22Rv1 (cell line): Measurements from ENCODE around the gene GGT1.
A peak's percentile ranks its signal among the peaks of the same experiment; 100 is the strongest.
"Not testable (repeated sequence)": the region's sequence is repeated elsewhere in the genome, so short reads cannot be mapped to it uniquely, and the experiment has no call there.

Source experiments
- H3K27ac ChIP-seq: fragments of 450-650 bp; 2 replicates; pipeline ENCODE4 v1.5.1; 2017
- ZFX ChIP-seq: fragments of 450-650 bp; IDR thresholded peaks from 2 replicates; pipeline ENCODE4 v1.6.1; 2017; ENCODE audit warnings: antibody characterized with exemption, borderline replicate concordance
- TF ChIP-seq, protein P1 (sequence below): fragments of 450-650 bp; IDR thresholded peaks from 2 replicates; pipeline ENCODE4 v1.5.1; 2017; ENCODE audit warnings: mild to moderate bottlenecking

Gene GGT1

DNA sequence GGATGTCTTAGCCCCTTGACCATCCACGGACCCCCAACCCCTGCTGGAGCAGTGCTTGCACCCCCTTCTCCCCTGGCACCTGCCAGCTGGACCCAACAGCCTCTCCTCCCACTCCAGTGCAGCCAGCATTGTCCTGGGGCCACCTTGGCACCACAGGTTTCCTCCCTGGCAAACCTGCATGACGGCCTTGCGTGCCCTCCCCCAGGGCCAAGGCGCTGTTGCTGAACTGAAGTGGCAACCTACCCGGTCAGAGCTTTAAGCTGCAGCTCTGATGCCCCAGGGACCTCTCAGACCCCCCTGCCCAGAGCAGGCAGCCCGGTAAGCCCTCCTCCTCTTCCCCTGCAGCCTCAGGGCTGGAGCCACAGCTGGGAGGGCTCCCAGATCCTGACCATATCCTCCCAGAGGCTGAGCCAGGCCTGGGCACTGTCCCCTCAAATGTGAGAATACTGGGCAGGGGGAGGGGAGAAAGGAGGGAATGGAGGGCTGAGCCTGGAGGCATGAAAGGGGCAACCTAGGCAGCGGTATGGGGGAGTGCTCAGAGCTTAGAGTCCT lies 8.3 kb upstream of the GGT1 start:
- H3K27ac ChIP-seq, result peak overlapping the region; percentile 76
- TF ChIP-seq ZFX, result no peak
- TF ChIP-seq, protein P1, sequence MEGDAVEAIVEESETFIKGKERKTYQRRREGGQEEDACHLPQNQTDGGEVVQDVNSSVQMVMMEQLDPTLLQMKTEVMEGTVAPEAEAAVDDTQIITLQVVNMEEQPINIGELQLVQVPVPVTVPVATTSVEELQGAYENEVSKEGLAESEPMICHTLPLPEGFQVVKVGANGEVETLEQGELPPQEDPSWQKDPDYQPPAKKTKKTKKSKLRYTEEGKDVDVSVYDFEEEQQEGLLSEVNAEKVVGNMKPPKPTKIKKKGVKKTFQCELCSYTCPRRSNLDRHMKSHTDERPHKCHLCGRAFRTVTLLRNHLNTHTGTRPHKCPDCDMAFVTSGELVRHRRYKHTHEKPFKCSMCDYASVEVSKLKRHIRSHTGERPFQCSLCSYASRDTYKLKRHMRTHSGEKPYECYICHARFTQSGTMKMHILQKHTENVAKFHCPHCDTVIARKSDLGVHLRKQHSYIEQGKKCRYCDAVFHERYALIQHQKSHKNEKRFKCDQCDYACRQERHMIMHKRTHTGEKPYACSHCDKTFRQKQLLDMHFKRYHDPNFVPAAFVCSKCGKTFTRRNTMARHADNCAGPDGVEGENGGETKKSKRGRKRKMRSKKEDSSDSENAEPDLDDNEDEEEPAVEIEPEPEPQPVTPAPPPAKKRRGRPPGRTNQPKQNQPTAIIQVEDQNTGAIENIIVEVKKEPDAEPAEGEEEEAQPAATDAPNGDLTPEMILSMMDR, result no peak

DNA sequence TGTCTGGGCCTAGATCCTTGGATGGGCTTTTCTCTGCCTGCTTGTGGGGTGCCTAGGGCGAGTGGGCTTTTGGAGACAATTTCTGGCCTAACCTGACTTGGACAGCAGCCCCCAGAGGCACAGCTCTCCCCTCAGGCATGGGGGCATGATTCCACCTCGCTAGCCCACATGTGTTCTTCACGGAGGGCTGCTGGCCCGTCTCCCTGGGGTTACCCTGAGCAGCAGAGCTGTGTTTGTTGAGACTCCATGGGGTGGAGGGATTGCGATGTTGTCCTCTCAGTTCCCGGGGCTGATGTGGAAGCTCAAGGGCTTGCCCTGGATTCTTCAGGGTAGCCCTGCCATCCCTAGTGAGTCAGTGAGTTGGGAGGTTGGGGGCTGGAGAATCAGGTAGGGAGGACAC lies 7.8 kb upstream of the GGT1 start:
- H3K27ac ChIP-seq, result peak overlapping the region; percentile 76
- TF ChIP-seq, protein P1, result no peak
- no peak for TF ChIP-seq ZFX

DNA sequence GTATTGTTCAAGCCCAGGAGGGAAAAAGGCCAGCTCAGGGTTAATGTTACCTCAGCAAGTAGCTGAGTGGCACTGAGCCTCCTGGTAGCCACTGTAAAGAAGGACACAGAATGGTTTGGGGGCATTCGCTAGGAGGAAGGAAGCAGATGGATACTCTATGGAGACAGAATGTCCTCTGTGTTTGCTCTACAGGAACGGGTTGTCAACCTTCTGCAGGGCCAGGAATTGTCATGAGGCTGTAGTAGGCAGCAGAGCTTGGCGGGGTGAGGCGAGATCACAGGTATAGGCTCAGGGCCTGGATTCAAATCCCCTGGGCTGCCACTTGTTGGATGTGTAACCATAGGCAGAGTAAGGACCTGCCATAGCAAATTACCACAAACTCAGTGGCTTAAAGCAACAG lies 7.1 kb upstream of the GGT1 start:
- TF ChIP-seq, protein P1, result no peak
- no peak for TF ChIP-seq ZFX
- peak overlapping the region; percentile 76 for H3K27ac ChIP-seq

DNA sequence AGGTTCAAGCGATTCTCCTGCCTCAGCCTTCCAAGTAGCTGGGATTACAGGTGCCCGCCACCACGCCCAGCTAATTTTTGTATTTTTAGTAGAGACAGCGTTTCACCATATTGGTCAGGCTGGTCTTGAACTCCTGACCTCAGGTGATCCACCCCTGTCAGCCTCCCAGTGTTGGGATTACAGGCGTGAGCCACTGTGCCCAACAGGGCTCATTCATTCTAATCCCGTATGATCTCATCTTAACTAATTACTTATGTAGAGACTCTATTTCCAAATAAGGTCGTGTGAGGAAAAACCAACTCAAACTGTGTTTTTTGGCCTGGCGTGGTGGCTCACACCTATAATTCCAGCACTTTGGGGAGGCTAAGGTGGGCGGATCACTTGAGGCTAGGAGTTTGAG lies 5.9 kb upstream of the GGT1 start:
- not testable (repeated sequence) for H3K27ac ChIP-seq

DNA sequence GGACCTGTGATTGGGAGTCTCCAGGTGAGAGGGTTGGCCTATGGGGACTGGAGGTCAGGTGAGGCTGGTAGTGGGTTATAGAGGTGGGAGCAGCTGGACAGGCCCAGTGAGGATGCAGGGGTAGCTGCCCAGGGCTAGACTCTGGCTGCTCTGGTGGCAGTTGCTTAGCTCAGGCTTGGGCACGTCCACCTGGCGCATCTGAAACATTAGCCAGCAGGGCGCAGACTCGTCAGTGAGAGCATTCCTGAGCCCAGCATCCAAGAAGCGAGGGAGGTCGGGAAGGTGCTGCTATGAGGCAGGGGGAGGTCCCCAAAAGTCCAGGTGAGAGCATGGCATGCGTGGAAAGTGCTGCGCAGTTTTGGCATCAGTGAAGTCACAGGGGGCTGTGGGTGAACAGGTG lies 3.5 kb upstream of the GGT1 start:
- 0 out of 2 replicates have a peak overlapping the region, but pooled peaks have one; percentile 13 for H3K27ac ChIP-seq

DNA sequence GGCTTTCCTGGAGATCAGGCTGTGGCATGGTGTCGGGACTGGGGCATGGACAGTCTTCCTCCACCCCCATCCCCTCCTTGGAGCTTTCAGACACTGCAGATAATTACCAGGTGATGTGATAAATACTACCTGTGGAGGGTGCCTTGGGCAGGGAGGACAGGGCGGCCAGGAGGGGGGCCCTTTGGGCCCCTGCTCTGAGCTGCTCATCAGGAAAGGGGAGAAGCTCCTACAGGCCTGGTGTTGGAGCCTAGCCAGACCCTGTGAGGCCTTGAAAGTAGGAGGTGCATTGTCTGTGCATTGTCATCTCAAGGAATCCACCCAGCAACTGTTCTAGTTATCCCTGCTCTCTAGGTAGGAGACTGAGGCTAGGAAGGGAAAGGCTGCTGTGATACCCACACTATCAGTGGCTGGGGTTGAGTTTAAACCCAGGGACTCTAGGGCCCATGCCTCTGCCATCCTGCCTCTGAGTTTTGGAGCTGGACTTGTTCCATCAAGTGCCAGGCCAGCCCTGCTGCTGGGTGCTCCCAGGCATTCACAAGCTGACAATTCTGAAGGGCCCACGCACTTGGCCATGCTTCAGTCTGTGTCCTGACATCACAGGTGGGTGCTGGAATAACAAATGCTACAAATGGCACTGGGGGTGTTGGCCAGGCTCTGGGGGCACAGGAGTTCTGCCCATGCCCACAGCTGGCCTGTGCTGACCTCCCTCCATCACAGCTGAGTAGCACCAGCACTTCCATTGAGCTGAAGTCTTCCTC lies 2.9 kb upstream of the GGT1 start:
- H3K27ac ChIP-seq, result 0 out of 2 replicates have a peak overlapping the region, but pooled peaks have one; percentile 13

More for the DNA sequence above, 3.5 kb upstream of the GGT1 start:
- TF ChIP-seq, protein P1, result no peak
- no peak for TF ChIP-seq ZFX

DNA sequence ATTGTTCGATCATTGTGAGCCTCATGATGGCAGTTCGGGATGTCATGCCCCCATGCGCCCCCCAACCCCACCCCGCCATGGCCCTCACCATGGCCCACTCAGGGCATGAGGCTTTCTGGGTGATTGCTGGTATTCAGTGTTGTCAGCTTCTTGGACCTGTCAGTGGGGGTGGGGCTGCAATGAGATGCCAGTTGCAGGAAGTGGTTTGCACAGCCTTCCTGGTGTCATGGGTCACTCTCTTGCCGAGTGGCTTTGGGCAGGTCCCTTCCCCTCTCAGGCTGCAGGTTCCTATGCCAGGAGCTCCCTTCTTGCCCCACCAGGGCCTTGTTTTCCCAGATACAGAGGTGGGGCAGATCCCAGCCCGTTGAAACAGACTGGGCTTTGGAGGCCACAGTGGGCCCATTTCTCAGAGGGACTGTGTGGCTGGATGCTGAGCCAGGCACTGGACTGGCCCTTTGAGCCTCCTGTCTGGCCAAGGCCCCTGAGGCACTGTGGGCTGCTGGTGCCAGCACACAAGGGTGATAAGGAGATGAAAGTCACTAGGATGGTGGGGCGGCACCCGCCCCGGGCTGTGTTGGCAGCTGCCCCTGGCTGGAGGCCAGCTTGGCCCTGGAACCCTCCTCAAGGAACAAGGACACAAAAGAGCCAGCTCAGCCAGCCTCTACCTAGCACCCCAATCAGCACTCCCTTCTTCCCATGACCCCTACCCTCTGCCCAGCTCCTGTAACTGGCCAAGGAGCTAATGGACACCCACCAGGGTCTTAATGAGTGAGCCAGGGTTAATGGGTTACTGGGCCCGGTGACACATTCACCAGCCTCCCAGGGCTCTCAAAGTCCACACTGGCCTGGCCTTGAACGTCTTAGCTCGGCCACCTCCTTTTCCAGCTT lies 1.5 kb upstream of the GGT1 start:
- TF ChIP-seq, protein P1, result no peak
- TF ChIP-seq ZFX, result no peak
- peak overlapping the region; percentile 71 for H3K27ac ChIP-seq

DNA sequence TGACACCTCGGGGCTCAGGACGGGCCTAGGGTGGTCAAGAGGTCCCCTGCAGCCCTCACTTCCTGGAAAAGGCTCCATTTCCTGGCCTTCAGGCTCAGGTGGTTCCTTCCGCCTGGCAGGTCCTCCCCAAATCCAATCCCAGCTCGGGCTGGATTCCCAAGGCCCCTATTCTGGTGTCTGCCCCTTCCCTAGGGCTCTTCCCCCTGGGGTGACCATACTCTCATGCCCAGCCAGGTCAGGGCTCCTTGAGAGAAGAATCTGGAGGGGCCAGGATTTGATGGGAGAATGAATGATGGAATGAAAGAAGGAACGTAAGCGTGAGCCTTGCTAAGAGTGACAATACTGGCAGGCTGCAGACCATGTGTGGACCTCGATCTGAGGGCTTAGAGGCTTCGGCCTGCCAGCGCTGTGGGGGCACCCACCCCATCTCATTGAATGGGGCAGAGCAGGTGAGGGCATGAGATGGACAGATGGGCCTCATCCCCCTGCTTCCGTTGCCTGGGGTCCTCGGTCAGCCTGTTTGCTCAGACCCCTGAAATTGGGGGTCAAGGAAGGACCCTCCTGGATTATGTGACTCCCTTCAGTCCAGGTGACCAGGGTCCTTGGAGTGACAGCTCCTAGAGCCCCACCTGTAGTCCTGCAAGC lies 766 bp upstream of the GGT1 start:
- H3K27ac ChIP-seq, result peak overlapping the region; percentile 71
